ENCODE results near the gene CNOT10. TPM values are rescaled to one million over a fixed set of nuclear protein-coding genes. Genes with fewer than 3 reads are reported as not detected.
"Not testable (repeated sequence)": the region's sequence is repeated elsewhere in the genome, so short reads cannot be mapped to it uniquely, and the experiment has no call there.

The CNOT10 gene
- total RNA-seq, 2 donors from 2014 or later, result 12.5 to 25.3 TPM

DNA sequence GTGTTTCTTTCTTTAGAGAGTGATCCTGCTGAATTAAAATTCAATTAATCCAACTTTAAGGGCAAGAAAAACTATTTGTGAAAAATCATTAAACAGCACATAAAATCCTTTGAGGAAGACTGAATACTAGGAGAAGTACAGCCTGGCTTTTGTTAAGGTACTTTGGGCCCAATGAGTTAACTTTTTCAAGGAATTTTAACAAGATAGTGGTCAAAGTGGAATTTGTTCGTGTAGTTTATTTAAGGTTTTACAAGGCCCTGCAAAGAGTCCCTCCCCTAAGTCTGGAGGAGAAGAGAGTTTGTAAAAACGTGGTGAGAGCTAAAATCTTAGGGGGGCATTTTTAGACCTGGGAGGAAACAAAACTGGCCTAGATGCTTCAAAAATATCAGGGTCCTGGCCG is 106.8 kb downstream of the CNOT10 start:
- no peak overlapping the region for H3K27ac ChIP-seq
- H3K4me1 ChIP-seq (ENCODE audit: control insufficient read depth in 1 of 2, low read depth in 2 of 2), result no peaks in the 10 kb centered on the region
- no peak overlapping the region for H3K4me3 ChIP-seq
- TF ChIP-seq, protein P1, sequence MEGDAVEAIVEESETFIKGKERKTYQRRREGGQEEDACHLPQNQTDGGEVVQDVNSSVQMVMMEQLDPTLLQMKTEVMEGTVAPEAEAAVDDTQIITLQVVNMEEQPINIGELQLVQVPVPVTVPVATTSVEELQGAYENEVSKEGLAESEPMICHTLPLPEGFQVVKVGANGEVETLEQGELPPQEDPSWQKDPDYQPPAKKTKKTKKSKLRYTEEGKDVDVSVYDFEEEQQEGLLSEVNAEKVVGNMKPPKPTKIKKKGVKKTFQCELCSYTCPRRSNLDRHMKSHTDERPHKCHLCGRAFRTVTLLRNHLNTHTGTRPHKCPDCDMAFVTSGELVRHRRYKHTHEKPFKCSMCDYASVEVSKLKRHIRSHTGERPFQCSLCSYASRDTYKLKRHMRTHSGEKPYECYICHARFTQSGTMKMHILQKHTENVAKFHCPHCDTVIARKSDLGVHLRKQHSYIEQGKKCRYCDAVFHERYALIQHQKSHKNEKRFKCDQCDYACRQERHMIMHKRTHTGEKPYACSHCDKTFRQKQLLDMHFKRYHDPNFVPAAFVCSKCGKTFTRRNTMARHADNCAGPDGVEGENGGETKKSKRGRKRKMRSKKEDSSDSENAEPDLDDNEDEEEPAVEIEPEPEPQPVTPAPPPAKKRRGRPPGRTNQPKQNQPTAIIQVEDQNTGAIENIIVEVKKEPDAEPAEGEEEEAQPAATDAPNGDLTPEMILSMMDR (IDR thresholded peaks at IDR 0.05), result no peak
- DNase-seq (ENCODE audit: low spot score) (no peak), ATAC-seq (ENCODE audit: insufficient number of reproducible peaks, low FRiP score, low read depth) (no peak)
- no peaks in the 10 kb centered on the region for H3K27me3 ChIP-seq (replicated peaks; ENCODE audit: insufficient read depth)
- H3K36me3 ChIP-seq, result no peaks in the 10 kb centered on the region
- H3K9me3 ChIP-seq, result no peaks in the 10 kb centered on the region

DNA sequence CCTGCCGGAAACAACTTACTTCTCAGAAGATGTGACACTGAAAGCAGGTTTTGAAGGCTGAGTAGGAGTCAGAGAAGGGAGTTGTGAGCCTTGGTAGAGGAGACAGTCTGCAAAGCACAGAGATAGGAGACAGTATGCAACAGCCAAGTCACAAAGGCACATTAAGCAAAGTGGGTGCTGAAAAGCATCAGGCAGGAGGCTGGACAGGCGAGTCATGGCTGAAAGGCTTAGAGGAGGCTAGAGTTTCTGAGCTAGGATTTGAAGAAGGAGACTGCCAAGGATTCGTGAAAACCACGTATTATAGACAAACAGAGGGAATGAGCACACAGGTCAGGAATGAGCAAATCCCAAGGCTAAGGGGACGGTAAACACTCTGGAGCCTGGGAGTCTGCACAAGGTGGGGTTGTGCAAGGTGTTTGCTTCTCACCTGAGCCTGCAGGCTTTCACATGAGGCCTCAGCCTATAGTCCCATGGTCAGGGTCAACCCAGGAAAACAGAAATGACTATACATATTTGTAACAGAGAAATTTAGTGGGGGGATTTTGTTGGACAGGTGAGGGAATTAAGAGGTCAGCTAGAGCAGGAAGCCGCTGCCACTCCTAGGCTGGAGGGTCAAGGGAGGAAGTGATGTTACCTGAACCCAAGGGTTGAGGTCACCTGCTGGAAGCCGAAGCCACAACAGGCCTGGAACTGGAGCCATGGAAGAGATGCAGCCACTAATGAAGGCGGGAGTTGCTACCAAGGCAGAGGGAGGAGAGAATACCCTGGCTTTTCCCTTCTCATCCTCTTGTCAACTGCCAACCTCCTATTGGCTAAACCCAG is 109.7 kb downstream of the CNOT10 start:
- Histone ChIP-seq H3K36me3 (no peaks in the 10 kb centered on the region), H3K4me3 (no peak overlapping the region), H3K27ac (no peak overlapping the region), H3K27me3 (replicated peaks; ENCODE audit: insufficient read depth) (no peaks in the 10 kb centered on the region), H3K9me3 (no peaks in the 10 kb centered on the region), H3K4me1 (ENCODE audit: control insufficient read depth in 1 of 2, low read depth in 2 of 2) (no peaks in the 10 kb centered on the region)
- TF ChIP-seq, protein P1 (IDR thresholded peaks at IDR 0.05), result no peak
- ATAC-seq (ENCODE audit: insufficient number of reproducible peaks, low FRiP score, low read depth), result no peak
- DNase-seq (ENCODE audit: low spot score), result no peak

DNA sequence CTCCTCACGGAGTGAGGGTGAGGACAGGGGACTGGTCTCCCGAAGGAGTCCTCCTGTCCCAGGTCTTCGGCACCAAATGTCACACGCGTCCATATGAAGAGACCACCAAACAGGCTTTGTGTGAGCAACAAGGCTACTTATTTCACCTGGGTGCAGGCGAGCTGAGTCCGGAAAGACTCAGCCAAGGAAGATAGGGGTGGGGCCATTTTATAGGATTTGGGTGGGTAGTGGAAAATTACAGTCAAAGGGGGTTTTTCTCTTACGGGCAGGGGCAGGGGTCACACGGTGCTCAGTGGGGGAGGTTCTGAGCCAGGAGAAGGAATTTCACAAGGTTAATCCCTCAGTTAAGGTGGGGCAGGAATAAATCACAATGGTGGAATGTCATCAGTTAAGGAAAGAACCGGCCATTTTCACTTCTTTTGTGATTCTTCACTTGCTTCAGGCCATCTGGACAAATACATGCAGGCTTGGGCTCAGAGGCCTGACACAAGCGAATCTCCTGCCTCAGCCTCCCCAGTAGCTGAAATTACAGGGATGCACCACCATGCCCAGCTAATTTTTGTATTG is 111.5 kb downstream of the CNOT10 start:
- DNase-seq (ENCODE audit: low spot score); H3K27ac ChIP-seq; H3K27me3 ChIP-seq (replicated peaks; ENCODE audit: insufficient read depth); H3K4me3 ChIP-seq; H3K9me3 ChIP-seq; ATAC-seq (ENCODE audit: insufficient number of reproducible peaks, low FRiP score, low read depth); H3K4me1 ChIP-seq (ENCODE audit: control insufficient read depth in 1 of 2, low read depth in 2 of 2); H3K36me3 ChIP-seq: not testable (repeated sequence)

DNA sequence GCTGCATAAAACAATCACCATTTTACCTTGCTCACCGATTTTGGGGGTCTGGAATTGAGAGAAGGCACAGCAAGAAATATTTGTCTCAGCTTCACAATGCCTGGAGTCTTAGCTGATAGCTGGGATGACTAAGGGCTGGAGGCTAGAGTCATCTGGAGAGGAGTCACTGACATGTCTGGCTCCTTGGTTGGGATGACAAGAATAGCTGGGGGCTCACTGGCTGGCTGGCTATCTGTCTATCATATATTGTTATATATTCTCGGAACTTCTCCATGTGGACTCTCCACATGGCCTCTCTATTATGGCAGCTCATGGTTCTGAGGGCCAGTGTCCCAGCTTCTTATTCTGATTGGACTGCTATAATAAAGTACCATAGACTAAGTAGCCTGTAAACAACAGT is 112.8 kb downstream of the CNOT10 start:
- no peak for DNase-seq (ENCODE audit: low spot score)
- H3K4me1 ChIP-seq (ENCODE audit: control insufficient read depth in 1 of 2, low read depth in 2 of 2), result no peaks in the 10 kb centered on the region

DNA sequence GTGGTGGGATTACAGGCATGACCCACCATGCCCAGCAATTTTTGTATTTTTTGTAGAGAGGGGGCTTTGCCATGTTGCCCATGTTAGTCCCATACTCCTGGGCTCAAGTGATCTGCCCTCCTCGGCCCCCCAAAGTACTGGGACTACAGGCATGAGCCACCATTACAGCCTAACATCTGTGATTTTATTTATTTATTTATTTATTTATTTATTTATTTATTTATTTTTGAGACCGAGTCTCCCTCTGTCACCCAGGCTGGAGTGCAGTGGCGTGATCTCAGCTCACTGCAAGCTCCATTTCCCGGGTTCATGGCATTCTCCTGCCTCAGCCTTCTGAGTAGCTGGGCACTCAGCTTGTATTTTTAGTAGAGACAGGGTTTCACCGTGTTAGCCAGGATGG is 116.5 kb downstream of the CNOT10 start:
- H3K36me3 ChIP-seq; H3K9me3 ChIP-seq; ATAC-seq (ENCODE audit: insufficient number of reproducible peaks, low FRiP score, low read depth); H3K27ac ChIP-seq; H3K4me3 ChIP-seq; H3K27me3 ChIP-seq (replicated peaks; ENCODE audit: insufficient read depth); H3K4me1 ChIP-seq (ENCODE audit: control insufficient read depth in 1 of 2, low read depth in 2 of 2); DNase-seq (ENCODE audit: low spot score): not testable (repeated sequence)

More for the DNA sequence above, 112.8 kb downstream of the CNOT10 start:
- no peak overlapping the region for H3K27ac ChIP-seq
- no peak overlapping the region for H3K4me3 ChIP-seq
- H3K36me3 ChIP-seq, result no peaks in the 10 kb centered on the region
- TF ChIP-seq, protein P1 (IDR thresholded peaks at IDR 0.05), result no peak
- no peaks in the 10 kb centered on the region for H3K9me3 ChIP-seq
- ATAC-seq (ENCODE audit: insufficient number of reproducible peaks, low FRiP score, low read depth), result no peak
- no peaks in the 10 kb centered on the region for H3K27me3 ChIP-seq (replicated peaks; ENCODE audit: insufficient read depth)

DNA sequence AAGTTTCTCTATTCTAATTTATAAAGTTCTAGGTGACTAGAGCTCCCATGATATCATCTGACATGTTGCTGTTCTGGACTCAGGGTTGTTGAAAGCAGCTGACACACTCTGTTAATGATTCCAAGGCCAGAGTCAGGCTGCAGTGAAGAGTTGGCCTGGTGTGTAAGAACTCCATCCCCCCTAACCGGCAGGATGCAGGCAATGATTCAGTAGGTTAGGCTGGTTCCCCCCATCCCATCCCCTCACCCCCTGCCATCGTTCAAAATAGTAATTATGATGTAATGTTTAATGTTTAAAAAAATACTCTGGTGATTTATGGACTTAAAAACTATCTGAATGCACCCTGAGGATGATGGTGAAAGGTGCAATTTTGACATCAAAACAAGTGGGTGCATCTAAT is 128.2 kb downstream of the CNOT10 start:
- ATAC-seq (ENCODE audit: insufficient number of reproducible peaks, low FRiP score, low read depth) (no peak), DNase-seq (ENCODE audit: low spot score) (no peak)
- H3K4me1 ChIP-seq (ENCODE audit: control insufficient read depth in 1 of 2, low read depth in 2 of 2), result peaks cover 8 to 18% of the 10 kb centered on the region in 2 donors
- no peaks in the 10 kb centered on the region for H3K36me3 ChIP-seq
- peaks cover 12% of the 10 kb centered on the region for H3K27me3 ChIP-seq (replicated peaks; ENCODE audit: insufficient read depth)
- TF ChIP-seq, protein P1 (IDR thresholded peaks at IDR 0.05), result no peak
- no peak overlapping the region for H3K4me3 ChIP-seq
- no peaks in the 10 kb centered on the region for H3K9me3 ChIP-seq
- no peak overlapping the region for H3K27ac ChIP-seq

Measured in thoracic aorta (tissue), 2 donors.